Psoas muscle (tissue), 8 donors: ENCODE results near the gene ABCD4. TPM values are rescaled to one million over a fixed set of nuclear protein-coding genes. Genes with fewer than 3 reads are reported as not detected.

Experiments
- ATAC-seq, 4 donors: fragments of 200-7000 bp; cut with Tn5 transposase; one replicate each; pipeline ENCODE4 v1.9.1; 2020; ENCODE audit warnings: moderate library complexity in 3 of 4, mild to moderate bottlenecking in 2 of 4
- DNase-seq, 2 donors: peaks; one replicate each; pipeline ENCODE4 v3.0.0-alpha.2; 2020
- H3K27ac ChIP-seq: fragments of 200-600 bp; one replicate; pipeline ENCODE4 v1.8.0; 2022
- H3K27me3 ChIP-seq, 3 donors: fragments of 200-600 bp in 1 of 3; one replicate each; pipeline versions ENCODE4 v1.6.1 to v1.8.0; 2013 to 2022; ENCODE audit warnings: low read length in 2 of 3, mild to moderate bottlenecking in 2 of 3, moderate library complexity in 1 of 3; ENCODE audit not compliant: insufficient read depth in 3 of 3
- H3K36me3 ChIP-seq, 2 donors: fragments of 200-600 bp in 1 of 2; one replicate each; pipeline versions ENCODE4 v1.6.1 to v1.8.0; 2013 to 2022; ENCODE audit warnings: low read depth in 1 of 2, mild to moderate bottlenecking in 1 of 2, moderate library complexity in 1 of 2; ENCODE audit not compliant: insufficient read depth in 1 of 2
- H3K4me1 ChIP-seq: fragments of 200-600 bp; one replicate; pipeline ENCODE4 v1.8.0; 2022
- H3K4me3 ChIP-seq: fragments of 200-600 bp; one replicate; pipeline ENCODE4 v1.8.0; 2022; ENCODE audit warnings: mild to moderate bottlenecking
- H3K9me3 ChIP-seq: fragments of 200-600 bp; one replicate; pipeline ENCODE4 v1.8.0; 2022
- WGBS, 3 donors: extraction: QIAGEN DNeasy Blood & Tissue Kit; methylation state at CpG; one replicate each; pipeline versions ENCODE4 v1.1.6 to v1.1.7; 2013; 5-methylcytosine and 5-hydroxymethylcytosine counted together
- intact Hi-C, 2 donors: fragments of 100-400 bp; cut with DNase I; formaldehyde crosslinking; loops; one replicate each; pipeline versions ENCODE4 v1.11.0 to v1.14.2; 2022
- polyA plus RNA-seq, 3 donors: library from polyadenylated mRNA; stranded (reverse); fragments of 200-250 nt; gene quantifications; one replicate each; pipeline ENCODE4 v1.2.3, GENCODE V29; 2013
- total RNA-seq, 4 donors: library from RNA; stranded (reverse); fragmentation: NEBNext Ultra II Directional in 2 of 4; extraction: Animal tissue kit (Norgen Biotek cat#: 25700) in 2 of 4; gene quantifications; one replicate each; pipeline versions ENCODE4 v1.2.1 to v1.2.4, GENCODE V29; 2021 to 2023
- TF ChIP-seq, protein P1 (sequence below): fragments of 200-600 bp; IDR thresholded peaks from one replicate; pipeline ENCODE4 v1.8.0; 2022; ENCODE audit warnings: antibody characterized with exemption
- donor health status: healthy with polysubstance abuse.
- donor health status: DM: no; HTN: no; CAD: no; lungs with moderate emphysema.
- donor health status: Bipolar disorder and iron deficiency.
- donor health status: healthy.
- donor health status: DM: yes; HTN: yes; CAD: no.
- donor health status: DM: no; HTN: no; CAD: no.
- donor health status: DM: no; HTN: no; CAD: no.
- donor health status: DM: yes; HTN: yes; CAD: no.

The ABCD4 gene
- total and polyA plus RNA-seq, 7 donors, result 11.4 to 26.2 (median 15.3) TPM

DNA sequence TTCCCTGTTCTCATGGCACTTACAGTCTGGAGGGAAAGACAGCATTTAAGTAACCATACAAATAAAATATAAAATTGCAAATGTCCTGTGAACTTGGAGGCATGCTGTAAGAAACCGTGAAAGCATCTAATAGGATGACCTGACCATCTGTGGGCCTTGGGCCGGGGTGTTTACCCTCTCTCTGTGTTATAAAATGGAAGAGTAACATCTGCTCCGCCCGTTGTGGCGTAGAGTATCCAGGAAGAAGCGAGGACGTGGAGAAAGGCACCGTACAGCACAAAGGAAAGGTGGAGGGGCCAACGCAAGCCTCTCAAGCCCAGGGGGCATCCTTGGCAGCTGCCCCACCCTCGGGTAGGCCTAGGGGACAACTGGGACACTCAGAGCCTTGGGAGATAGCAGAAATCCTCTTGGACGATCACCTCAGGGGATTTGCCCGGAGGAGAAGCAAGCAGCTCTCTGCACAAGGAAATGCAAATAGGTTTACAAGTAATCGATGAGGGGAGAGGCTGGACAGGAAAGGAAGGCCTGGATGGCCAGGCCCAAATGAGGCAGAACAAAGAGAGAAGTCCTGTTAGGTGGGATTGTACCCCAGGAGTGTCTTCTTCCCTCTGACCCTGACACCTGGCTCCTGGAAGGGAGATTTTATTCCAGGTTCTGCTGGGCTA lies 37.3 kb downstream of the ABCD4 start:
- Histone ChIP-seq H3K4me3 (no peak overlapping the region), H3K27ac (no peak overlapping the region), H3K36me3 (no peaks in the 10 kb centered on the region), H3K9me3 (no peaks in the 10 kb centered on the region), H3K4me1 (no peaks in the 10 kb centered on the region), H3K27me3 (peaks cover 0 to 5% (median 0%) of the 10 kb centered on the region in 3 donors)
- intact Hi-C loops, result no loop called here
- ATAC-seq (no peak), DNase-seq (no peak)
- WGBS, 3 donors, result 56 to 67% (median 67%) methylated on average over 13 of the region's 13 CpGs
- TF ChIP-seq, protein P1, sequence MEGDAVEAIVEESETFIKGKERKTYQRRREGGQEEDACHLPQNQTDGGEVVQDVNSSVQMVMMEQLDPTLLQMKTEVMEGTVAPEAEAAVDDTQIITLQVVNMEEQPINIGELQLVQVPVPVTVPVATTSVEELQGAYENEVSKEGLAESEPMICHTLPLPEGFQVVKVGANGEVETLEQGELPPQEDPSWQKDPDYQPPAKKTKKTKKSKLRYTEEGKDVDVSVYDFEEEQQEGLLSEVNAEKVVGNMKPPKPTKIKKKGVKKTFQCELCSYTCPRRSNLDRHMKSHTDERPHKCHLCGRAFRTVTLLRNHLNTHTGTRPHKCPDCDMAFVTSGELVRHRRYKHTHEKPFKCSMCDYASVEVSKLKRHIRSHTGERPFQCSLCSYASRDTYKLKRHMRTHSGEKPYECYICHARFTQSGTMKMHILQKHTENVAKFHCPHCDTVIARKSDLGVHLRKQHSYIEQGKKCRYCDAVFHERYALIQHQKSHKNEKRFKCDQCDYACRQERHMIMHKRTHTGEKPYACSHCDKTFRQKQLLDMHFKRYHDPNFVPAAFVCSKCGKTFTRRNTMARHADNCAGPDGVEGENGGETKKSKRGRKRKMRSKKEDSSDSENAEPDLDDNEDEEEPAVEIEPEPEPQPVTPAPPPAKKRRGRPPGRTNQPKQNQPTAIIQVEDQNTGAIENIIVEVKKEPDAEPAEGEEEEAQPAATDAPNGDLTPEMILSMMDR, result no peak

DNA sequence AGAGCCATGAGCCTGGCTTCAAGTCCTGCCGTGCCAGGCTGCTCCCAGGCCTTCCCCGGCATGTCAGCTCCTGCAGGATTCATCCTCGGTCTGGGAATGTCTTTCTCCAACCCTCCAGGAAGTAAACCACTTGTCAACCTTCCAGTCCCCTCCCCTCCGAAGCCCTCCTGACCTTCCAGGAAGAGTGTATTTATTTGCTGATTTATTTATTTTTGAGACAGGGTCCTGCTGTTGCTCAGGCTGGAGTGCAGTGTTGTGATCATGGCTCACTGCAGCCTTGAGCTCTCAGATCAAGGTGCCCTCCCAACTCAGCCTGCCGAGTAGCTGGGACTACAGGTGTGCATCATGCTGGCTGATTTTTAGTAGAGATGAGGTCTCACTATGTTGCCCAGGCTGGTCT lies 38.8 kb downstream of the ABCD4 start:
- 53 to 66% (median 56%) methylated on average over 5 of the region's 5 CpGs for WGBS, 3 donors
- DNase-seq (no peak), ATAC-seq (no peak)
- intact Hi-C loops, result no loop called here
- Histone ChIP-seq H3K4me1 (no peaks in the 10 kb centered on the region), H3K27me3 (peaks cover 0 to 6% (median 1%) of the 10 kb centered on the region in 3 donors), H3K27ac (no peak overlapping the region), H3K36me3 (no peaks in the 10 kb centered on the region), H3K9me3 (no peaks in the 10 kb centered on the region), H3K4me3 (no peak overlapping the region)
- TF ChIP-seq, protein P1, result no peak

DNA sequence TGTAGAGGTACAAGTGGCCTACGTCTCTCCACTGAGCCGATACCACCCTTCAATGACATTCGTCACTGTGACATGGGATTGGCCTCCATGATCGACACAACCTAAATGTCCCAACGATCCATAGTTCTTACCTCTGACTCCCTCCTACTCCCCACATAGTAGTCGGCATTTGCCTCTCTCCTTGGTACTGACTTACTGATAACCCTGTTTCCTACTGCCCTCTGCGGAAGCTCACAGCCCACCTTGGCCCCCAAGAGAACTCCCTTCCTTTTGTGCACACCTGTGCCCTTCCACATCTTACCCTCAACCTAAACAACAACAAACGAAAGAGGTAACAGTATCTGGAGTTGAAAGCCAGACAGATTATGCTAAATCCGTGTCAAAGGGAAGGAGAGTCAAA lies 39.6 kb downstream of the ABCD4 start:
- intact Hi-C loops, result no loop called here
- Histone ChIP-seq H3K9me3 (no peaks in the 10 kb centered on the region), H3K4me1 (peaks cover 3% of the 10 kb centered on the region), H3K4me3 (no peak overlapping the region), H3K36me3 (no peaks in the 10 kb centered on the region), H3K27me3 (peaks cover 0 to 13% (median 4%) of the 10 kb centered on the region in 3 donors), H3K27ac (no peak overlapping the region)
- DNase-seq, result no peak
- WGBS, 3 donors, result 75 to 82% (median 78%) methylated on average over 9 of the region's 9 CpGs
- TF ChIP-seq, protein P1, result no peak
- ATAC-seq, result no peak

GRCh38 chr14:74262076-74262475 lies 40.7 kb downstream of the ABCD4 start:
- Histone ChIP-seq H3K4me1 (peaks cover 9% of the 10 kb centered on the region), H3K36me3 (no peaks in the 10 kb centered on the region), H3K4me3 (no peak overlapping the region), H3K9me3 (no peaks in the 10 kb centered on the region), H3K27me3 (peaks cover 0 to 19% (median 8%) of the 10 kb centered on the region in 3 donors), H3K27ac (no peak overlapping the region)
- intact Hi-C loops, result no loop called here
- TF ChIP-seq, protein P1, result no peak
- ATAC-seq (no peak), DNase-seq (no peak)
- 83 to 93% (median 89%) methylated on average over 9 of the region's 9 CpGs for WGBS, 3 donors

GRCh38 chr14:74261288-74261687 lies 41.4 kb downstream of the ABCD4 start:
- H3K9me3 ChIP-seq, result no peaks in the 10 kb centered on the region
- H3K27me3 ChIP-seq, result peaks cover 0 to 19% (median 8%) of the 10 kb centered on the region in 3 donors
- no peak for ATAC-seq
- no peaks in the 10 kb centered on the region for H3K36me3 ChIP-seq
- 75 to 81% (median 79%) methylated on average over 4 of the region's 4 CpGs for WGBS, 3 donors
- H3K4me3 ChIP-seq, result no peak overlapping the region
- TF ChIP-seq, protein P1, result no peak
- intact Hi-C loops, result no loop called here
- H3K4me1 ChIP-seq, result peaks cover 10% of the 10 kb centered on the region
- H3K27ac ChIP-seq, result no peak overlapping the region
- DNase-seq, result no peak
